Measurements from ENCODE around the gene MMP17. TPM values are rescaled to one million over a fixed set of nuclear protein-coding genes. Genes with fewer than 3 reads are reported as not detected.

The MMP17 gene
- total and polyA plus RNA-seq, 10 of the 15 experiments (the other 5 are each of a cell fraction or from before 2014, with no cell fraction given), result 0.11 to 0.28 (median 0.23) TPM; not detected in 7

- no peak for TF ChIP-seq NFIC (IDR thresholded peaks at IDR 0.05; ENCODE audit: low read depth, low read length)
- TF ChIP-seq POLR2A (IDR thresholded peaks at IDR 0.05; ENCODE audit: low read depth, low read length), result 0 out of 2 replicates have a peak, but pooled peaks have one; percentile 25
- no peaks in the 10 kb centered on the region for H3K4me1 ChIP-seq (ENCODE audit: control insufficient read depth, insufficient read depth, low read length)
- no peak for FAIRE-seq
- H3K36me3 ChIP-seq (ENCODE audit: control insufficient read depth in 2 of 2, insufficient read depth in 2 of 2, low read length in 1 of 2), result peaks cover 2 to 9% of the 10 kb centered on the region in 2 experiments; a peak in 3 of 4 replicates
- ATAC-seq, result no peak
- in situ Hi-C loops (cut with MboI) (no loop called here), intact Hi-C loops (cut with micrococcal nuclease; ENCODE audit: unreplicated experiment) (no loop called here)
- BruUV-seq (replicated peaks), result no TSS peak
- no peaks in the 10 kb centered on the region for H3K9me3 ChIP-seq (replicated peaks; ENCODE audit: control insufficient read depth, insufficient read depth, low read length)
- no peak overlapping the region for H3K4me3 ChIP-seq
- ChIA-PET RAD21 (ENCODE audit: unreplicated experiment) (interaction anchor here (0.7 kb wide), 1 partner anchor 17 kb away, joined by 4 read pairs; no protein-coding TSS in a partner anchor), POLR2A (no interaction called here), CTCF (no interaction called here), SMC1A (ENCODE audit: uncharacterized antibody, unreplicated experiment) (no interaction called here)
- 98% methylated on average over 10 of the region's 10 CpGs for WGBS (ENCODE audit: insufficient coverage, insufficient replicate concordance, low lambda C conversion rate, missing lambda C conversion rate)
- no peak overlapping the region for H3K27ac ChIP-seq (ENCODE audit: control insufficient read depth, insufficient read depth)
- no peak overlapping the region for H3K9ac ChIP-seq (ENCODE audit: control insufficient read depth, insufficient read depth, low read length)
- no peak overlapping the region for H3K4me2 ChIP-seq (ENCODE audit: control insufficient read depth, insufficient read depth)
- no peak for DNase-seq (ENCODE audit: low read depth, low spot score)
- no peaks in the 10 kb centered on the region for H4K20me1 ChIP-seq (ENCODE audit: control insufficient read depth, insufficient read depth)
- no peaks in the 10 kb centered on the region for H3K27me3 ChIP-seq (replicated peaks in 1 of 2; ENCODE audit: control insufficient read depth in 2 of 2, insufficient read depth in 2 of 2, low read length in 1 of 2)
- H2AFZ ChIP-seq (ENCODE audit: control insufficient read depth, low read depth, low read length), result no peak overlapping the region
- no peaks in the 10 kb centered on the region for H3K79me2 ChIP-seq (ENCODE audit: control insufficient read depth, insufficient read depth, low read length)
Measured at GRCh38 chr12:131797588-131797934, 30.6 kb upstream of the MMP17 start.

- Histone ChIP-seq H2AFZ (ENCODE audit: control insufficient read depth, low read depth, low read length) (no peak overlapping the region), H3K4me2 (ENCODE audit: control insufficient read depth, insufficient read depth) (no peak overlapping the region), H3K36me3 (ENCODE audit: control insufficient read depth in 2 of 2, insufficient read depth in 2 of 2, low read length in 1 of 2) (peaks cover 2 to 3% of the 10 kb centered on the region in 2 experiments; a peak in 3 of 4 replicates), H3K27me3 (replicated peaks in 1 of 2; ENCODE audit: control insufficient read depth in 2 of 2, insufficient read depth in 2 of 2, low read length in 1 of 2) (no peaks in the 10 kb centered on the region), H3K4me3 (no peak overlapping the region), H3K4me1 (ENCODE audit: control insufficient read depth, insufficient read depth, low read length) (no peaks in the 10 kb centered on the region), H3K9me3 (replicated peaks; ENCODE audit: control insufficient read depth, insufficient read depth, low read length) (no peaks in the 10 kb centered on the region), H3K27ac (ENCODE audit: control insufficient read depth, insufficient read depth) (no peak overlapping the region), H3K9ac (ENCODE audit: control insufficient read depth, insufficient read depth, low read length) (no peak overlapping the region), H4K20me1 (ENCODE audit: control insufficient read depth, insufficient read depth) (no peaks in the 10 kb centered on the region), H3K79me2 (ENCODE audit: control insufficient read depth, insufficient read depth, low read length) (no peaks in the 10 kb centered on the region)
- in situ Hi-C loops (cut with MboI), result no loop called here
- ATAC-seq (no peak), FAIRE-seq (no peak), DNase-seq (ENCODE audit: low read depth, low spot score) (no peak)
- no TSS peak for BruUV-seq (replicated peaks)
- ChIA-PET SMC1A (ENCODE audit: uncharacterized antibody, unreplicated experiment) (no interaction called here), RAD21 (ENCODE audit: unreplicated experiment) (no interaction called here), POLR2A (no interaction called here), CTCF (no interaction called here)
- WGBS (ENCODE audit: insufficient coverage, insufficient replicate concordance, low lambda C conversion rate, missing lambda C conversion rate), result 93% methylated on average over 21 of the region's 21 CpGs
- intact Hi-C loops (cut with micrococcal nuclease; ENCODE audit: unreplicated experiment), result no loop called here
- TF ChIP-seq EP300 (IDR thresholded peaks at IDR 0.05; ENCODE audit: borderline replicate concordance in 1 of 2, control insufficient read depth in 1 of 2, low read depth in 2 of 2, low read length in 2 of 2) (no peak), NR2F1 (conservative IDR thresholded peaks at IDR 0.05) (no peak), YBX1 (IDR thresholded peaks at IDR 0.05) (no peak), RELA (IDR thresholded peaks at IDR 0.05; ENCODE audit: borderline replicate concordance, partially characterized antibody) (no peak), BCL11A (IDR thresholded peaks at IDR 0.05; ENCODE audit: low read depth, low read length) (no peak), ZBTB33 (IDR thresholded peaks at IDR 0.05) (no peak), SREBF1 (IDR thresholded peaks at IDR 0.05; ENCODE audit: low read length) (no peak), CHD2 (IDR thresholded peaks at IDR 0.05; ENCODE audit: borderline replicate concordance, low read depth, low read length) (no peak), FOXM1 (IDR thresholded peaks at IDR 0.05; ENCODE audit: low read depth, low read length) (no peak), PAX5 (IDR thresholded peaks at IDR 0.05; ENCODE audit: borderline replicate concordance, low read depth, low read length) (no peak), IKZF2 (IDR thresholded peaks at IDR 0.05) (no peak), SKIL (IDR thresholded peaks at IDR 0.05; ENCODE audit: low read depth, poor library complexity, severe bottlenecking) (no peak), RAD21 (IDR thresholded peaks at IDR 0.05; ENCODE audit: insufficient read depth, low read depth, low read length) (no peak)
Measured at GRCh38 chr12:131799195-131799594, 29.0 kb upstream of the MMP17 start.

Measured in GM12878 (cell line).